Stimulated activated CD8-positive, alpha-beta memory T cell treated with anti-CD3 and anti-CD28 coated beads, Interleukin-7, amount 100 ng/mL, for 48 hours (primary cell): ENCODE results near the gene LRRC9.
"Not testable (repeated sequence)": the region's sequence is repeated elsewhere in the genome, so short reads cannot be mapped to it uniquely, and the experiment has no call there.

ENCODE experiments used
- DNase-seq, 2 donors: peaks; one replicate each; pipeline ENCODE4 v3.0.0-alpha.2; 2020; ENCODE audit warnings: low read depth in 1 of 2; ENCODE audit errors: extremely low read depth in 1 of 2

LRRC9 gene

GRCh38 chr14:59952141-59952540 lies 32.2 kb downstream of the LRRC9 start:
- DNase-seq = not testable (repeated sequence)

- not testable (repeated sequence) for DNase-seq
These were observed 37.9 kb downstream of the LRRC9 start for GRCh38 chr14:59957890-59958289.

DNA sequence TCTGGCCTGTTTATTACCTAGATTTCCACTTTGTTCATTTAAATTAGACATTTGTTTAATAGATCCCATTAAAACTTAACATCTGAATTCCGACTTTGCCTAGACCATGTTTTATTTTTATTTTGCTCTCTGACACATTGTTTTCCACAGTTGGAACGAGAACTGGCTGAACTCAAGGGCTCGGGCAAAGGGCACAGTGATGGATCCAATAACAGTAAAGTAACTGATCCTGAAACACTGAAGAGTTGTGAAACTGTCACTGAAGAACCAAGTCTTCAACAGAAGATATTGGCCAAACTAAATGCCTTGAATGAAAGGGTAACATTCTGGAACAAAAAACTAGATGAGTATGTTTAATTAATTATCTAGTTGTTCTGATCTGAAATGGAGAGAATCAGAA lies 39.7 kb downstream of the LRRC9 start:
- no peak for DNase-seq

DNA sequence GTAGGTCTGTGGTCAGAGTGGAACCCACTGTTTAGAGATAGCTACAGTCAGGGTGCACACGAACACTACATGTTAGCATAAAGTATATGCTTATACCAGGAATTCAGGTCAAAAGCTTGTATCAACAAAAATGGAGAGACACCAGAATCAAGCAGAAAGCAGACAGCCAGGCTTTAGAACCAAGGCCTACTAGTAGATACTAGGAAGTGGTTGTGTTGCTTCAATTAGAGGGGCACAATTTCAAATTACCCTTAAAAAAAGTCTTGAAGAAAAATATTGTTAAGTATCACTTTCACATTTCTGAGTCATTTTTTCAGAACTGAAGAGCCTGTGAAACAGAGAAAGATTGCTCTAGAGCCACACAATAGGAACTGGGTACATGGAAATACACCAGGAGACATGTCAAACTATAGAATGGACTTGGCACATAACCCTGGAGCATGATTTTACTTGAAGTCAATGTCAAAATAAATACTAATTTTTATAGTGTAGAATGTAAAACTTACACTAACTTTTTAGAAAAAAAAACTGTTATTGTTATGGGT lies 41.6 kb downstream of the LRRC9 start:
- no peak for DNase-seq

- DNase-seq = no peak
These were observed 44.5 kb downstream of the LRRC9 start for GRCh38 chr14:59964251-59965007.

DNA sequence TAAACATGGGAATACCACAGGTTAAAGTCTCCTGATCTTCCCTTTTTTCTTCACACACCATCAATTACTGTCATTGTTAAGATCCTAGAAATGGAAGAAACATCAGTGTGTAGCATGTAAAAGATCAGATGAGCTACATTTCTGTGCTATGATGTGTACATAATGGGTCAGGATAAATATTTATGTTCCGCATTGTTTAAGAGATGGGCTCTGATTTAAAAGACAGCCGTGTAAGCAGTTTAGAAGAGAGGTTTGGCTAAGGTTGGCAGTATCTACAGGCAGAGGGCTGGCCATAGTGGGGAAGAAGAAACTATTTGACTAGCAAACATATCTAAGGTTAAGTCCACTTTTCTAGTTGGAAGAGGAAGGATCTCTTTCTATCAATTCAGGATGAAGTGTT lies 49.4 kb downstream of the LRRC9 start:
- no peak for DNase-seq

- DNase-seq = no peak
These were observed 61.6 kb downstream of the LRRC9 start for GRCh38 chr14:59981564-59981963.

DNA sequence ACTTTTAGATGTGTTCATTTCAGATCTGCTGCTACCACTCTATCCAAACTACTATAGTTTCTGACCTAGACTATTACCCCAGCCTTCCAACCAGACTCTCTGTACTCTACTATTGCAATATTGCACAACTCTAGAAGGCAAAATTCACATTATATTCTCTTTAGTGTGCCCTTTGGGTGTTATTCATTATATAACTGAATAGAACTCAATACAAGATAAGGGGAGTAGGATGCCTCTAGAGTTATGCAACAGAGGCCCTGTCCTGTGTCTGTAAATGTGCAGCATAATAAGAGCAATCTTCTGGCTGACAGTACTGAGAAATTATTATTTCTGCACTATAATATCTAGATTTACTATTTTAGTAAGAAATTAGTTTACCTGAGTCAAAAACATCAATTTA lies 63.1 kb downstream of the LRRC9 start:
- no peak for DNase-seq

DNA sequence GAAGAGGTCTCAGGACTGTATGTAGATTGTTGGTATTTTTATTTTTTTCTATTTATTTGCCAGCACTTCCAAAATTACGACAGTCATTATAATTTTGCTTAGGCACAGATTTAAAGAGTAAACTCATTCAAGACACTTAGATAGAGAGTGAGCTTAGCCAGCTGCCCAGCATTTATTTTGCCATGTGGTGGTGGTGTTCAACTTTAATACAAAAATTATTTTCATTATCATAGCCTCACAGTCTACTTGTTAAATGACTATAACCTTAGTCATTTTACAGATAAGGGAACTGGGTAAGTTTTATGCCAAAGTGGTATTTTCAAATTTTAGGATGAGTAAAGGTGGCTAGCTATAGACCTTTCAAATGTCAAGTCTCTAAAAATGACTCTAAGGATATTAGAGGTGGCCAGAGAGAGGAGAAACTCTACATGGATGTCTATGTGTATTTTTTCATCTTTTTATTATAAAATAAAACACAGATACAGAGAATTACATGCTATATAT lies 66.7 kb downstream of the LRRC9 start:
- no peak for DNase-seq

DNA sequence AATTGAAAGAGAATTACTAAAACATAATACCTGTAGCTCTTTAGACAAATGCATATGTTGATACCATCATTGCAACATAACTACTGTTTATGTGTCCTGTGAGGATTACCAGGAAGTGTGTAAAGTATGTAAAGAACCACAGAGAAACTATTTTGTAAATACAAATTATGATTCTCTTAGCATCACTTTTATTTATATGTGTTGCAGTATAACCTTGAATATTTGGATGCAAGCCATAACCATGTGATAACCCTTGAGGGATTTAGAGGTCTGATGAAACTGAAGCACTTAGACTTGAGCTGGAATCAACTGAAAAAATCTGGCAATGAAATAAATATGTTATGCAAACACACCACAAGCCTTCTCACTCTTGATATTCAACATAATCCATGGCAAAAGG lies 77.5 kb downstream of the LRRC9 start:
- DNase-seq = no peak

GRCh38 chr14:59997966-59998365 lies 78.0 kb downstream of the LRRC9 start:
- DNase-seq = no peak

GRCh38 chr14:59998564-59998963 lies 78.6 kb downstream of the LRRC9 start:
- DNase-seq = no peak

- no peak for DNase-seq
These were observed 83.0 kb downstream of the LRRC9 start for GRCh38 chr14:60002819-60003492.

DNA sequence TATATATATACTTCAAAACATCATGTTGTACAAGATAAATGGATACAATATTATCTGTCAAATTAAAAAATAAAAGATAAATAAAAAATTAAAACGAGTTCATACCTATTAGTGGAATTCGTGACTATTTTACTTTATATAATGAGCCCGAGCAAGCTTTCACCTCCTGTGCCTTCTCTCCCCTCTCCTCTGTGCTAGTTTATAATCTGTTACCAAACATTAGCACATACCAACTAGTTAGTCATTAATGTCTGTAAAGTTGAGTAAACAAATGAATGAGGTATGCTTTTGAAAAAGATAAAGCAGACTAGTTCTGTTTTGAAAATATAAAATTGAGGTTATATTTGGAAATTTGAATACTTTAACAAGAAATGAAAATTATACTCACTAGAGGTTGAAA lies 84.0 kb downstream of the LRRC9 start:
- DNase-seq = no peak

DNA sequence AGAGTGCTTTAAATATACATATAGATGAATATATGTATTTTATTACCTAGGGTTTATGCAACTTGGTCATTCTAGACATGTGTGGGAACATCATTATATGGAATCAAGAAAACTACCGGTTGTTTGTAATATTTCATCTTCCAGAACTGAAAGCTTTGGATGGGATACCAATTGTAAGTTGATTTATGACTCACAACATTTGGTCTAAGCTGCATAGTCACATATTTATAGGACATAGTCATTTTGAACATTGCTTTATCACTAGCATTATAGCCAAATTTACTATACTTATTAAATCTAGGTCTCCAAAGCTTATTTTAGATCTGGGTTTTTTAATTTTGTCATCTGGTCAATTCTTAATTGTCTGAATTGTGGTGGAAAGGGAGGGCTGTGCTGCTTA lies 88.1 kb downstream of the LRRC9 start:
- no peak for DNase-seq

DNA sequence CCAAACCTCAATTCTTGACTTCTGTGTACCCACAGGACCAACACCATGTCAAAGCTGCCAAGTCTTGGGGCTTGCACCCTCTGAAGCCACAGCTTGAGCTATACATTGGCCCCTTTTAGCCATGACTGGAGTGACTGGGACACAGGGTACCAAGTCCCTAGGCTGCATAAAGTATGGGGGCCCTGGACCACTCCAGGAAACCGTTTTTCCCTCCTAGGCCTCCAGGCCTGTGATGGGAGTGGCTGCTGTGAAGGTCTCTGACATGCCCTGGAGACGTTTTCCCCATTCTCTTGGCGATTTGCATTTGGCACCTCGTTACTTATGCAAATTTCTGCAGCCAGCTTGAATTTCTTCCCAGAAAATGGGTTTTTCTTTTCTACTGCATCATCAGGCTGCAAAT lies 90.3 kb downstream of the LRRC9 start:
- DNase-seq = not testable (repeated sequence)

- no peak for DNase-seq
These were observed 94.5 kb downstream of the LRRC9 start for GRCh38 chr14:60014402-60014801.

- DNase-seq = no peak
These were observed 101.7 kb downstream of the LRRC9 start for GRCh38 chr14:60021619-60022018.

GRCh38 chr14:60025571-60025970 lies 105.6 kb downstream of the LRRC9 start:
- DNase-seq = no peak

DNA sequence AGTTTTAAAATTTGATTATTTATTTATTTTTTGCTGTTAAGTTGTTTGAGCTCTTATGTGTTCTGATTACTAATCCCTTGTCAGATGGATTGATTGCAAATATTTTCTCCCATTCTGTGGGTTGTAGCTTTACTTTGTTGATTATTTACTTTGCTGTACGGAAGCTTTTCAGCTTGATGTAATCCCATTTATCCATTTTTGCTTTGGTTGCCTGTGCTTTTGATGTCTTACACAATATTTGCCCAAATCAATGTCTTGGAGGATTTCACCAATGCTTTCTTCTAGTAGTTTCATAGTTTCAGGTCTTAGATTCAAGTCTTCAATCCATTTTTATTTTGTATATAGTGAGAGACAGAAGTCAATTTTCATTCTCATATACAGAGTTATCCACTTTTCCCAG lies 115.2 kb downstream of the LRRC9 start:
- no peak for DNase-seq

DNA sequence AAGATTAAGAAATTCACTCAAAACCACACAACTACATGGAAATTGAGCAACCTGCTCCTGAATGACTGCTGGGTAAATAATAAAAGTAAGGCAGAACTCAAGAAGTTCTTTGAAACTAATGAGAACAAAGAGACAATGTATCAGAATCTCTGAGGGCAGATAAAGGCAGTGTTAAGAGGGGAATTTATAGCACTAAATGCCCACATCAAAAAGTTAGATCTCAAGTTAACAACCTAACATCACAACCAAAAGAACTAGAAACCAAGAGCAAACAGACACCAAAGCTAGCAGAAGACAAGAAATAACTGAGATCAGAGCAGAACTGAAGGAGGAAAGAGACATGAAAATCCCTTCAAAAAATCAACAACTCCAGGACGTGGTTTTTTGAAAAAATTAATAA lies 128.0 kb downstream of the LRRC9 start:
- not testable (repeated sequence) for DNase-seq

DNA sequence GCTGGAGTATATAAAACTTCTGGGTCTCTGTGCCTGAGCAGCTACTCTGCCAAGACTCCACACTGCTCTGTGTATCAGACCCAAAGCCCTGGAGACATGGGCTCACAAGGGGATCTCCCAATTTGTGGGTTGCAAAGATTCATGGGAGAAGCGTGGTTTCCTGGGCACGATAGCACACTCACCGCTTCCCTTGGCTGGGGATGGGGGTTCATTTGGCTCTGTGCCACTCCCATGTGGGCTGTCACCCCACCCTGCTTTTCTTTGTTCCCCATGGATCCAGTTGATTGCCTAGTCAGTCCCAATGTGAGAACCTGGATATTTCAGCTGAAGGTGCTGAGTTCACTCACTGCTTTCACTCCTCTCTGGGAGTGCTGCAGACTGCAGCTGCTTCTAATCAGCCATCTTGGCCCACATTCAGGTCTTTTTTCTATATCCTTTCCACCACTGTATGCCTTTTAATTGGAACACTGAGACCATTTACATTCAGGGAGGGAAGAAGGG lies 131.8 kb downstream of the LRRC9 start:
- DNase-seq = no peak
